ENCODE results near the gene SENP1.

Gene SENP1

GRCh38 chr12:48029491-48030172 is 76.2 kb downstream of the SENP1 start:
- no peaks in the 10 kb centered on the region for H3K79me1 ChIP-seq (replicated peaks; ENCODE audit: low read length, poor library complexity, severe bottlenecking)
- peaks cover 10 to 39% of the 10 kb centered on the region in 2 experiments for H3K27me3 ChIP-seq (ENCODE audit: control insufficient read depth in 1 of 2, insufficient read depth in 1 of 2, low read length in 2 of 2)
- no peak overlapping the region for H3K4ac ChIP-seq (ENCODE audit: low read depth in 1 of 2, low read length in 2 of 2)
- WGBS = 22% methylated on average over 8 of the region's 8 CpGs
- no peak for DNase-seq
- H4K91ac ChIP-seq (ENCODE audit: low read length) = no peak overlapping the region
- H3K4me2 ChIP-seq (ENCODE audit: low read length, poor library complexity, severe bottlenecking) = no peak overlapping the region
- no peak overlapping the region for H2AFZ ChIP-seq (ENCODE audit: low read depth, low read length)
- H3K4me3 ChIP-seq (ENCODE audit: insufficient read depth in 1 of 2, low read depth in 1 of 2, low read length in 2 of 2) = no peak overlapping the region
- H3K23ac ChIP-seq (ENCODE audit: low read length in 2 of 2) = no peak overlapping the region
- no peak overlapping the region for H2AK5ac ChIP-seq (ENCODE audit: low read length, severe bottlenecking)
- H3K18ac ChIP-seq (ENCODE audit: low read depth in 1 of 2, low read length in 2 of 2) = no peak overlapping the region
- no peak overlapping the region for H2BK12ac ChIP-seq (ENCODE audit: low read length in 2 of 2)
- no peak overlapping the region for H3K14ac ChIP-seq (ENCODE audit: low read length in 2 of 2)
- H3K4me1 ChIP-seq (ENCODE audit: control insufficient read depth, insufficient read depth, low read depth, low read length) = peaks cover 8% of the 10 kb centered on the region
- no peaks in the 10 kb centered on the region for H3K36me3 ChIP-seq (ENCODE audit: control insufficient read depth in 1 of 2, insufficient read depth in 2 of 2, low read depth in 1 of 2, low read length in 2 of 2)
- no peak overlapping the region for H2BK15ac ChIP-seq (ENCODE audit: low read depth, poor library complexity, severe bottlenecking)
- no peak overlapping the region for H2BK120ac ChIP-seq (ENCODE audit: low read depth, low read length)
- no peak overlapping the region for H4K8ac ChIP-seq (ENCODE audit: low read length)
- H2BK5ac ChIP-seq (ENCODE audit: low read depth, low read length, poor library complexity, severe bottlenecking) = no peak overlapping the region
- H3K9me3 ChIP-seq (ENCODE audit: control insufficient read depth, low read length) = no peaks in the 10 kb centered on the region
- no peak overlapping the region for H3K27ac ChIP-seq (ENCODE audit: low read length, poor library complexity, severe bottlenecking)
- H3K9ac ChIP-seq (ENCODE audit: low read length) = no peak overlapping the region

DNA sequence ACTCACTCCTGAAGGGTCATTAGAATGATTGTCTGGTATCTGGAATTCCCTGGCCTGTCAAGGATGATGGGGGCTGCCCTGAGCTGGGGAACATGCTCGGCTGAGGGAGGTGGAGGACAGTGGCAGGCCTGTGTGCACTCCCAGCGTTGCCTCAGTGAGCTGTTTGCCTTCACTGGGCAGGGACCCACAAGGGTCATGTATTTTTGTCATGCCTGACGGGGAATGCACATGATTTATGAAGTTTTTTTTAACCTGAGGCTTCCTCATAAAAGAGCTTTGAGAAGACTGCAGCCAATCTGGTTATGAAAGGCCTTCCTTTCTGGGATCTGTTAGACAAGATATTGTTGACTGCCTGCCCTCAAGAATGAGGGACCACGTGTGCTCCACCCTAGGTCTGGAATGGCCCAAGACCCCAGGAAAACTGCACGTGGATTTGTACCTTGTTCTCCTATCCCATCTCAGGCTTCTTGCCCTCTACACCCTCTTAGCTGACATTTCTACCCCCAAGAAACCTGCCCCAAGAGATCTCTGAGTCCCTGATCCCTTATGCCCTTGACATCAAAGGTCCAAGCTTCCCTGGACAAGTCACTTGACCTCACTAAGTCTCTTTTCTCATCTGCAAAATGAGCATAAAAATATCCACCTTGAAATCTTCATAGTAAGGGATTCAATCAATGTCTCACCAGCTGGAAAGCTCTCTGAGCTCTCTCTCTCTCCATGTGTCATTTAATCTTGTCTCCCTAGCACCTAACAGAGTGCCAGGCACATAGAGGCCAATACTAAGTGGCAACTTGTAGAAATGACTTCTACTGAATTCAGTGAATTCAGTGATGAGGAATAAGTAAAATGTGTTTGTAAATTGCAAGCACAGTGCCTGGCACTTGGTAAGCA is 77.1 kb downstream of the SENP1 start:
- no peak overlapping the region for H3K4me3 ChIP-seq (ENCODE audit: insufficient read depth in 1 of 2, low read depth in 1 of 2, low read length in 2 of 2)
- no peak overlapping the region for H2BK15ac ChIP-seq (ENCODE audit: low read depth, poor library complexity, severe bottlenecking)
- no peak overlapping the region for H3K27ac ChIP-seq (ENCODE audit: low read length, poor library complexity, severe bottlenecking)
- no peak overlapping the region for H3K14ac ChIP-seq (ENCODE audit: low read length in 2 of 2)
- WGBS = 37% methylated on average over 5 of the region's 5 CpGs
- H3K27me3 ChIP-seq (ENCODE audit: control insufficient read depth in 1 of 2, insufficient read depth in 1 of 2, low read length in 2 of 2) = peaks cover 12 to 47% of the 10 kb centered on the region in 2 experiments
- no peaks in the 10 kb centered on the region for H3K9me3 ChIP-seq (ENCODE audit: control insufficient read depth, low read length)
- no peak overlapping the region for H2AFZ ChIP-seq (ENCODE audit: low read depth, low read length)
- H3K36me3 ChIP-seq (ENCODE audit: control insufficient read depth in 1 of 2, insufficient read depth in 2 of 2, low read depth in 1 of 2, low read length in 2 of 2) = no peaks in the 10 kb centered on the region
- no peak overlapping the region for H3K23ac ChIP-seq (ENCODE audit: low read length in 2 of 2)
- H4K91ac ChIP-seq (ENCODE audit: low read length) = no peak overlapping the region
- H3K79me1 ChIP-seq (replicated peaks; ENCODE audit: low read length, poor library complexity, severe bottlenecking) = no peaks in the 10 kb centered on the region
- no peak overlapping the region for H3K4ac ChIP-seq (ENCODE audit: low read depth in 1 of 2, low read length in 2 of 2)
- H2BK12ac ChIP-seq (ENCODE audit: low read length in 2 of 2) = no peak overlapping the region
- no peak overlapping the region for H3K18ac ChIP-seq (ENCODE audit: low read depth in 1 of 2, low read length in 2 of 2)
- no peak overlapping the region for H2AK5ac ChIP-seq (ENCODE audit: low read length, severe bottlenecking)
- no peak overlapping the region for H3K9ac ChIP-seq (ENCODE audit: low read length)
- H2BK120ac ChIP-seq (ENCODE audit: low read depth, low read length) = no peak overlapping the region
- H4K8ac ChIP-seq (ENCODE audit: low read length) = no peak overlapping the region
- no peak overlapping the region for H3K4me2 ChIP-seq (ENCODE audit: low read length, poor library complexity, severe bottlenecking)
- H3K4me1 ChIP-seq (ENCODE audit: control insufficient read depth, insufficient read depth, low read depth, low read length) = peaks cover 8% of the 10 kb centered on the region
- H2BK5ac ChIP-seq (ENCODE audit: low read depth, low read length, poor library complexity, severe bottlenecking) = no peak overlapping the region
- no peak for DNase-seq

- 74% methylated on average over 18 of the region's 18 CpGs for WGBS
Observed at GRCh38 chr12:48027183-48028002, 78.5 kb downstream of the SENP1 start.

More at GRCh38 chr12:48027183-48028002, 78.5 kb downstream of the SENP1 start:
- H3K79me1 ChIP-seq (replicated peaks; ENCODE audit: low read length, poor library complexity, severe bottlenecking) = no peaks in the 10 kb centered on the region
- peaks cover 8% of the 10 kb centered on the region for H3K4me1 ChIP-seq (ENCODE audit: control insufficient read depth, insufficient read depth, low read depth, low read length)
- H3K4me3 ChIP-seq (ENCODE audit: insufficient read depth in 1 of 2, low read depth in 1 of 2, low read length in 2 of 2) = no peak overlapping the region
- H2BK5ac ChIP-seq (ENCODE audit: low read depth, low read length, poor library complexity, severe bottlenecking) = no peak overlapping the region
- H3K36me3 ChIP-seq (ENCODE audit: control insufficient read depth in 1 of 2, insufficient read depth in 2 of 2, low read depth in 1 of 2, low read length in 2 of 2) = no peaks in the 10 kb centered on the region
- H2BK12ac ChIP-seq (ENCODE audit: low read length in 2 of 2) = peak overlapping the region in 1 of 2 experiments; percentile 11
- no peaks in the 10 kb centered on the region for H3K9me3 ChIP-seq (ENCODE audit: control insufficient read depth, low read length)
- H3K14ac ChIP-seq (ENCODE audit: low read length in 2 of 2) = peak overlapping the region in 1 of 2 experiments; percentile 11
- H3K18ac ChIP-seq (ENCODE audit: low read depth in 1 of 2, low read length in 2 of 2) = no peak overlapping the region
- H3K23ac ChIP-seq (ENCODE audit: low read length in 2 of 2) = no peak overlapping the region
- no peak overlapping the region for H3K9ac ChIP-seq (ENCODE audit: low read length)
- H2BK120ac ChIP-seq (ENCODE audit: low read depth, low read length) = no peak overlapping the region
- no peak overlapping the region for H3K27ac ChIP-seq (ENCODE audit: low read length, poor library complexity, severe bottlenecking)
- H3K4me2 ChIP-seq (ENCODE audit: low read length, poor library complexity, severe bottlenecking) = no peak overlapping the region
- peaks cover 24 to 61% of the 10 kb centered on the region in 2 experiments for H3K27me3 ChIP-seq (ENCODE audit: control insufficient read depth in 1 of 2, insufficient read depth in 1 of 2, low read length in 2 of 2)
- no peak overlapping the region for H2AK5ac ChIP-seq (ENCODE audit: low read length, severe bottlenecking)
- no peak overlapping the region for H2AFZ ChIP-seq (ENCODE audit: low read depth, low read length)
- H4K91ac ChIP-seq (ENCODE audit: low read length) = no peak overlapping the region
- DNase-seq = no peak
- no peak overlapping the region for H3K4ac ChIP-seq (ENCODE audit: low read depth in 1 of 2, low read length in 2 of 2)
- no peak overlapping the region for H4K8ac ChIP-seq (ENCODE audit: low read length)
- H2BK15ac ChIP-seq (ENCODE audit: low read depth, poor library complexity, severe bottlenecking) = no peak overlapping the region

Data from mesenchymal stem cell (in vitro differentiated cells and primary cell).